PC-9 (cell line): Measurements from ENCODE around the gene ELAPOR2.

Experiments used
- EZH2 ChIP-seq: fragments of 200-600 bp; sonication (generic); IDR thresholded peaks from 2 replicates; pipeline ENCODE4 v1.8.0; 2017; ENCODE audit warnings: antibody characterized with exemption, low read depth
- TF ChIP-seq, protein P1 (sequence below): fragments of 200-600 bp; sonication (generic); conservative IDR thresholded peaks from 2 replicates; pipeline ENCODE4 v1.6.1; 2017; ENCODE audit warnings: mixed run types, antibody characterized with exemption, mild to moderate bottlenecking, moderate library complexity

- TF ChIP-seq, protein P1, sequence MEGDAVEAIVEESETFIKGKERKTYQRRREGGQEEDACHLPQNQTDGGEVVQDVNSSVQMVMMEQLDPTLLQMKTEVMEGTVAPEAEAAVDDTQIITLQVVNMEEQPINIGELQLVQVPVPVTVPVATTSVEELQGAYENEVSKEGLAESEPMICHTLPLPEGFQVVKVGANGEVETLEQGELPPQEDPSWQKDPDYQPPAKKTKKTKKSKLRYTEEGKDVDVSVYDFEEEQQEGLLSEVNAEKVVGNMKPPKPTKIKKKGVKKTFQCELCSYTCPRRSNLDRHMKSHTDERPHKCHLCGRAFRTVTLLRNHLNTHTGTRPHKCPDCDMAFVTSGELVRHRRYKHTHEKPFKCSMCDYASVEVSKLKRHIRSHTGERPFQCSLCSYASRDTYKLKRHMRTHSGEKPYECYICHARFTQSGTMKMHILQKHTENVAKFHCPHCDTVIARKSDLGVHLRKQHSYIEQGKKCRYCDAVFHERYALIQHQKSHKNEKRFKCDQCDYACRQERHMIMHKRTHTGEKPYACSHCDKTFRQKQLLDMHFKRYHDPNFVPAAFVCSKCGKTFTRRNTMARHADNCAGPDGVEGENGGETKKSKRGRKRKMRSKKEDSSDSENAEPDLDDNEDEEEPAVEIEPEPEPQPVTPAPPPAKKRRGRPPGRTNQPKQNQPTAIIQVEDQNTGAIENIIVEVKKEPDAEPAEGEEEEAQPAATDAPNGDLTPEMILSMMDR: no peak
- TF ChIP-seq EZH2: no peak
Measured at GRCh38 chr7:87028636-87029035, 30.8 kb downstream of the ELAPOR2 start.
